GM21786 (cell line): ENCODE measurements around the gene BTBD7.
"Not testable (repeated sequence)": the region's sequence is repeated elsewhere in the genome, so short reads cannot be mapped to it uniquely, and the experiment has no call there.

Source experiments
- ATAC-seq: cut with Tn5 transposase; IDR thresholded peaks from one replicate; pipeline ENCODE4 v1.9.1; 2021; ENCODE audit not compliant: unreplicated experiment

BTBD7 gene

GRCh38 chr14:93246534-93246933 is 86.3 kb downstream of the BTBD7 start:
- ATAC-seq: no peak

GRCh38 chr14:93245764-93246420 is 86.9 kb downstream of the BTBD7 start:
- no peak for ATAC-seq

GRCh38 chr14:93240678-93241000 is 92.2 kb downstream of the BTBD7 start:
- ATAC-seq: no peak

GRCh38 chr14:93239869-93240677 is 92.8 kb downstream of the BTBD7 start:
- ATAC-seq: no peak

GRCh38 chr14:93234798-93235197 is 98.0 kb downstream of the BTBD7 start:
- ATAC-seq: no peak

GRCh38 chr14:93233078-93233477 is 99.8 kb downstream of the BTBD7 start:
- ATAC-seq: not testable (repeated sequence)

GRCh38 chr14:93232159-93232558 is 100.7 kb downstream of the BTBD7 start:
- ATAC-seq: no peak

- ATAC-seq: no peak
Measured at GRCh38 chr14:93231129-93231979, 101.5 kb downstream of the BTBD7 start.

- ATAC-seq: no peak
Measured at GRCh38 chr14:93230539-93230938, 102.3 kb downstream of the BTBD7 start.

- no peak for ATAC-seq
Measured at GRCh38 chr14:93228550-93228949, 104.3 kb downstream of the BTBD7 start.

GRCh38 chr14:93223565-93223964 is 109.3 kb downstream of the BTBD7 start:
- no peak for ATAC-seq

GRCh38 chr14:93220509-93220908 is 112.3 kb downstream of the BTBD7 start:
- no peak for ATAC-seq

GRCh38 chr14:93219103-93219726 is 113.6 kb downstream of the BTBD7 start:
- peak; percentile 71 for ATAC-seq

GRCh38 chr14:93214598-93214997 is 118.2 kb downstream of the BTBD7 start:
- no peak for ATAC-seq

GRCh38 chr14:93212432-93212831 is 120.4 kb downstream of the BTBD7 start:
- peak; percentile 71 for ATAC-seq

- peak; percentile 43 for ATAC-seq
Measured at GRCh38 chr14:93207468-93208308, 125.1 kb downstream of the BTBD7 start.

GRCh38 chr14:93206793-93207467 is 125.9 kb downstream of the BTBD7 start, which contains the start of the genes GON7 and UBR7:
TSS of gene GON7 (minus strand) at chr14:93207065. CDS start at chr14:93207037, 28 bp downstream.
TSS of gene UBR7 (plus strand) at chr14:93207256. CDS start at chr14:93207292, 36 bp downstream.
- peak; percentile 77 for ATAC-seq

- no peak for ATAC-seq
Measured at GRCh38 chr14:93201155-93201704, 131.6 kb downstream of the BTBD7 start.

GRCh38 chr14:93200553-93200952 is 132.3 kb downstream of the BTBD7 start:
- ATAC-seq: no peak
